Stimulated activated CD4-positive, alpha-beta T cell treated with anti-CD3 and anti-CD28 coated beads, Interleukin-12 subunit alpha, Interleukin-12 subunit beta, amount 100 ng/mL, for 24 hours (primary cell): ENCODE results near the gene FYB1.

ENCODE experiments used
- DNase-seq, 2 experiments: peaks; one replicate each; pipeline ENCODE4 v3.0.0-alpha.2; 2020; ENCODE audit warnings: low read depth in 2 of 2

The FYB1 gene

GRCh38 chr5:39121315-39121714 is 98.0 kb downstream of the FYB1 start:
- no peak for DNase-seq

GRCh38 chr5:39120052-39120420 is 99.3 kb downstream of the FYB1 start:
- no peak for DNase-seq

- no peak for DNase-seq
Observed at GRCh38 chr5:39119404-39120051, 99.8 kb downstream of the FYB1 start.

GRCh38 chr5:39118638-39119037 is 100.7 kb downstream of the FYB1 start:
- no peak for DNase-seq

- DNase-seq, result no peak
Observed at GRCh38 chr5:39117401-39117800, 102.0 kb downstream of the FYB1 start.

GRCh38 chr5:39116344-39117170 is 102.8 kb downstream of the FYB1 start:
- no peak for DNase-seq

GRCh38 chr5:39115644-39116343 is 103.6 kb downstream of the FYB1 start:
- DNase-seq, result no peak

- DNase-seq, result no peak
Observed at GRCh38 chr5:39114155-39114554, 105.2 kb downstream of the FYB1 start.

GRCh38 chr5:39113354-39113953 is 105.9 kb downstream of the FYB1 start:
- DNase-seq, result no peak

GRCh38 chr5:39109606-39110005 is 109.8 kb downstream of the FYB1 start:
- no peak for DNase-seq

- no peak for DNase-seq
Observed at GRCh38 chr5:39108987-39109386, 110.4 kb downstream of the FYB1 start.

GRCh38 chr5:39107350-39107749 is 112.0 kb downstream of the FYB1 start:
- no peak for DNase-seq

- no peak for DNase-seq
Observed at GRCh38 chr5:39106322-39106721, 113.0 kb downstream of the FYB1 start.

- no peak for DNase-seq
Observed at GRCh38 chr5:39104221-39104620, 115.1 kb downstream of the FYB1 start.

- no peak for DNase-seq
Observed at GRCh38 chr5:39102684-39103155, 116.6 kb downstream of the FYB1 start.

- no peak for DNase-seq
Observed at GRCh38 chr5:39100851-39101396, 118.4 kb downstream of the FYB1 start.

GRCh38 chr5:39100301-39100850 is 119.0 kb downstream of the FYB1 start:
- DNase-seq, result no peak

- DNase-seq, result no peak
Observed at GRCh38 chr5:39099831-39100230, 119.5 kb downstream of the FYB1 start.

GRCh38 chr5:39093352-39093751 is 126.0 kb downstream of the FYB1 start:
- no peak for DNase-seq

GRCh38 chr5:39092581-39093351 is 126.6 kb downstream of the FYB1 start:
- DNase-seq, result no peak
